ENCODE data around the gene MAGED1.
"Not testable (repeated sequence)": the region's sequence is repeated elsewhere in the genome, so short reads cannot be mapped to it uniquely, and the experiment has no call there.

Gene MAGED1

DNA sequence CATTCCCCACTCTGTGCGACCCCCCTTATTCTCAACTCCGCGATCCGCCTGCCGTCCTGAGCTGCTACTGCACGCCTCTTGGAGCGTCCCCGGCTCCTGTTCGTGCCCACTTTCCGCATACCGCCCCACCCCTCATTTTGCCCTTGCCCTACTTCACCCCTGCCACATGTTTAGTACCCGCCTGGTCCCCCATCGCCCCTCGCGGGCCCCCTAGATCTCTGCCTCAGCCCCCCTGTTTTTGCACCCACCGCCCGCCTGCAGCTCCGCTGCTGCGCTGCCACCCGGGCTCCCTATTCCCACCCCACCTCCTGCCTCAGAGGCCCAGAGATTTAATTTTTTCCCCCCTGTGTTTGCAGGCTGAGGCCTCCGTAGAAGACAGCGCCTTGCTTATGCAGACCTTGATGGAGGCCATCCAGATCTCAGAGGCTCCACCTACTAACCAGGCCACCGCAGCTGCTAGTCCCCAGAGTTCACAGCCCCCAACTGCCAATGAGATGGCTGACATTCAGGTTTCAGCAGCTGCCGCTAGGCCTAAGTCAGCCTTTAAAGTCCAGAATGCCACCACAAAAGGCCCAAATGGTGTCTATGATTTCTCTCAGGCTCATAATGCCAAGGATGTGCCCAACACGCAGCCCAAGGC lies 1.4 kb downstream of the MAGED1 start:
- DNase-seq (ENCODE audit: low read depth in 3 of 3) = no peak

DNA sequence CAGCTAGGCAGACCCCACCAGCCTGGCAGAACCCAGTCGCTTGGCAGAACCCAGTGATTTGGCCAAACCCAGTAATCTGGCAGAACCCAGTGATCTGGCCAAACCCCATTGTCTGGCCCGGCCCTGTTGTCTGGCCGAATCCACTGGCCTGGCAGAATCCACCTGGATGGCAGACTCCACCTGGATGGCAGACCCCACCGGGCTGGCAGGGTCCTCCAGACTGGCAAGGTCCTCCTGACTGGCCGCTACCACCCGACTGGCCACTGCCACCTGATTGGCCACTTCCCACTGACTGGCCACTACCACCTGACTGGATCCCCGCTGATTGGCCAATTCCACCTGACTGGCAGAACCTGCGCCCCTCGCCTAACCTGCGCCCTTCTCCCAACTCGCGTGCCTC lies 3.2 kb downstream of the MAGED1 start:
- no peak for DNase-seq (ENCODE audit: low read depth in 3 of 3)

DNA sequence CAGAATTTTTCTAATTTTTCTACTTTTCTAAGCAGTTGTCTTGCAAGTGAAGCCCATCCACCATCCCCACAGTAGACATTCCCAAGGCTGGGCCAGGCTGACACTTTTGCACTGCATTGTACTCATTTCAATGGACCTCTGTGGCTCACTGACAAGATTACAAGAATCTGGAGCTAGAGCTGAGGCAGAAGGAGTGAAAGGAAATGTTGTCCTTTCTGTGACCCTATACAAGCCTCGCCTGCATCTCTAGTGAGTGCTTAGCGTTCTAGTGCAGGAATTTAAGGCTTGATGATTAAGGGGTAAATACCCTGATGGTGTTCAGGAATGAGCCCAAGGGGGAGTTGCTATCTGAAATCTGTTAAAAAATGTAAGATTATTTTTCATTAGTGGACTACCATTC lies 6.3 kb downstream of the MAGED1 start:
- DNase-seq (ENCODE audit: low read depth in 3 of 3) = no peak

DNA sequence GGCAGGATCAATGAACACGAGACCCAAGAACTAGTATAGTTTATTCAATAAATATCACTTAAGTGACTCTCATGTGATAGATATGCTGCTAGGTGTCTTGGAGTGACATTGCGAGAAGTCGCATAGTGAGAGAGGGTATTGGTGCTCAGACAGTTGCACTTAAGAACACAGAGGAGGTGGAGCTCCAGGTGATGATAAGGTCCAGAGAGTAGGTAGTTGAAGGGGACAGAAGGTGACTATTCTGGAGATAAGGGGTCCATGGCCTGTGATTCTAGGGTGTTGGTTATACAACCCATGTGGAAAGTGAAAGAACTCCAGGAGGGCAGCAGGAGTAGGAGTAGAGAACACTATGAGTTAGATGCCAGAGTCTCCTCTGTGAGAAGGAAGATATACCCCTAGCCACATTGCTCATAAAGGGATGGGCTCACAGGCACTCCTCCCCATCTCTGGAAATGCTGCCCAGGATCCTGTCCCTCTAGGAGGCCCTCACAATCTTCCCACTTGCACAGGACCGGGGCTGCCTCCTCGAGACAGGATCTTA lies 9.2 kb downstream of the MAGED1 start:
- DNase-seq (ENCODE audit: low read depth in 3 of 3) = no peak

DNA sequence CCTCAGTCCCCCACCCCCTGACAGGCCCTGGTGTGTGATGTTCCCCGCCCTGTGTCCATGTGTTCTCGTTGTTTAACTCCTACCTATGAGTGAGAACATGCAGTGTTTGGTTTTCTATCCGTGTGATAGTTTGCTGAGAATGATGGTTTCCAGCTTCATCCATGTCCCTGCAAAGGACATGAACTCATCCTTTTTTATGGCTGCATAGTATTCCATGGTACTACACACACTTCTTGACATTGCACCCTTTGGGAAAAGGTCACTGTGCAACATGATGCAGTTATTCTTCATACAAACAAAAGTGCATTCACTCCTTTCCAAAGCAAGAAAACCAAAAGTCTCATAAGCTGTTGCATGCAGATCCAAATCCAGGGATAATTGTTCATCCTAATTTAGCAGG lies 11.7 kb downstream of the MAGED1 start:
- not testable (repeated sequence) for DNase-seq (ENCODE audit: low read depth in 3 of 3)

DNA sequence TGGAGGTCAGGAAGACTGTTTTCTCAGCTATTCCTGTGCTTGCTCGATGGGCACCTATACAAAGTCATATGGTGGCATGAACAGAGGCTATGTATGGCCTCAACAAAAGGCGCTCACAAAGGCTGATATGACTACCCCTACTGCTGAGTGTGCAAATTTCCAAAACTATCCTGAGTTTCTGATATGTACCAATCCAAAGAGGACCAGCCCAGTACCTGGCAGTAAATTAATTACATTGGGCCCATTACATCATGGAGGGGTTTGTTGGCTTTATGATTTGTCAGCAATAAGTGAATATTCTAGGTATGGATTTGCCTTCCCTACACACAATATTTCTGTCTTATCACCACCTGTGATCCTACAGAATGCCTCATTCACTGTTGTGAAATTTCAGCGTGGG lies 12.3 kb downstream of the MAGED1 start:
- no peak for DNase-seq (ENCODE audit: low read depth in 3 of 3)

DNA sequence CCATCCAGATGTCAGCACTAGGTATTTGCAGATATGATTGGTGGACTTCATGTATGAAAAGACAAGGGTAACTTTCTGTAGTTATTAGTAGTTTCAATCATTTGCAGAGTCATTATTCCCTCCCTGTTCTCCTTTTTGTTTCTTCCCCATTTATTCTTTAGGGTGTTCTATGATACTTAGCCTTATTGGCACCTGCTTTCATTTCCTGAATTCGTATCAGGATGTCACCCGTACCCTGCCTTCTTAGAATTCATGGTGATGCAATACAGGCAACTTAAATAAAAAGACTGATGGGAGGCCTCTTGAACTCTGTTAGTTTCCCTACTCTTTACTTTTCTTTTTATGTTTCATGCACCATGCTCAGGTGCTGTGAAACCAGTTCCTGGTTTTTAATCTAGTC lies 24.2 kb downstream of the MAGED1 start:
- DNase-seq (ENCODE audit: low read depth in 3 of 3) = no peak

DNA sequence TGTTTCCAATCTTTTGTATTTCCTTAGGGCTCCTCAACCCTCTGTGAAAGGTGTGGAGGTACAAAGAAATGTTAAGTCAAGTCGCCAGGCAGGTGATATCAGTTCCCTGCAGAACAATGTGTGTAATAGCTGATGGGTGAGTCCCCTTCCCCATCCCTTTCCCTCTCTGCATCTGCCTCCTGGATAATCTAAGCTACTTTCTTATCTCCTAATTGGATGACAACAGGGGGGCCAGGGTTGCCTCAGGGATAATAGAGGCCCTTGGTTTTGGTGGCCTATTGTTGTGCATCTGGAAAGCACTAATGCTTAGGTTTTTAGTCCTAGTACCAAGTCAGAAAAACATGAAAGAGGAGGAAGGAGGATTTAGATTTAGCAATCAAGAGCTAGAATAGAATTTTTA lies 29.1 kb downstream of the MAGED1 start:
- DNase-seq (ENCODE audit: low read depth in 3 of 3) = no peak

DNA sequence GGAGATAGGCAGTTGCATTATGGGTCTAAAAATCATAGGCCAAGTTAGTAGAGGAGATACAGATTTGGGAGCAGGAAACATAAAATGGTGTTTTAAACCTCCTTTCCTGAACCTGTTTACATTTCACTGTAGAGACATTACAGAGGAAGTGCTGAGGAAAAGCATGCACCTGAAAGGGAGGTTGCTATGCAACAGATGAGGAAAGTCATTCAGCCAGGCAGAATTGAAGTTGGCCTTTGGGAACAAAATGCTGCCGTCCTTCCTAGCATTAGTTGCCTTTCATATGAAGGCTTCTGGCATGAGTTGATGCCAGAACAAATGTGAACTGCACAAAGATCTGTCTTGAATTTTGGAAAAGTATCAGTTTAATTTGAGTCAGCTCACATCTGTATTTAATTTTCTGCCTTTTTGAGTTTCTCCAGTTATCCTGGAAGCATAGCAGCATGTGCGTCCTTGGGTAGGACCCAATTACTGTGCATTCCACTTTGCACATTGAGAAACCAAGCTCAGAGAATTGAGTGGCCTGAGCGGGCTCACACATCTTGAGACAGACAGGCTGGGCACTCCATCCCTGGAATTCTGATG lies 38.2 kb downstream of the MAGED1 start:
- no peak for DNase-seq (ENCODE audit: low read depth in 3 of 3)

Data from stimulated activated CD4-positive, alpha-beta T cell treated with anti-CD3 and anti-CD28 coated beads, TNF-alpha, amount 100 ng/mL, for 24 hours (primary cell).